ENCODE results near the gene FBXO42.

The FBXO42 gene

DNA sequence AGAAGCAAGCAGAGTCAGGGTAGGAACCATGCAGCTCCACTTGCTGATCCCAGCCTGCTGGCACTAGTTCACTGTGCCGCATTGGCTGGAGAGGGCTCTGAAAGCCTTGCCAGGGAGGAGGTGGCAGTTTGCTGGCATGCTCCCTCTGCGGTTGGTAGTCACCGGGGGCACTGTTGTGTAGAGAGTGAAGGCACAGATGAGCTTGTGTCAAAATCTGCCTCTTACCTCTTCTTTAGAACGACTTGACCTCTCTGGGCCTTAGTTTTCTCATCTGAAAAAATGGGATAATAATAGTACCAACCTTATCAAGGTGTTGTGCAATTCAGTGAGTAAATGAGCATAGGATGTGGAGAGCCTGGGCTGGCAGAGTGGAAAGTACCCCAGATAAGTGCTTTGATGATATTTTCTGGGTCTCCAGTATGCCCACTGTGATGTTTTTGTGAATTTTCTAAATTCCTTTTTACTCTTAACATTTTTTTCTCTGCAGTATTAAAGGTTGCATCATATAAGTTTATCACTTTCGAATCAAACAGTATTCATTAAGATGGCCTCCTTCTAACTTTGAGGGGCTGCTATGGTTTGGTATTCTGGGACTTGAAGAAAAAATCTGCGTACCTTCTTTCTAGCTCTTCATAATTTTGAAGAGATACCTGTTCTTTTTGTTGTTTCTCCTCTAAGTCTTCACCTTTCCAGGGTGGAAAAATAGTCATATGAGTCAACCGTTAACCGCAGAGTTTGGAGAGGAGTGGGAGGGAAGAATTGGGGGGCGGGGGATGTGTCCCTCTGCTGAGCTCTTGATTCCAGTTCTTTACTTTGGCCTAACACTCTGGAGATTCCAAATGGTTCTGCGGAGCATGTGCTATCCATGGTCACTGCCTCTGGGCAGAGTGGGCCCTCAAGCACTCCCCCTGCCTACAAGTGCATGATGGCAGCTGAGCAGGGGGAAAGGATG is 41.6 kb upstream of the FBXO42 start:
- TF ChIP-seq TEAD4 (IDR thresholded peaks at IDR 0.05) (no peak), RAD21 (IDR thresholded peaks at IDR 0.05; ENCODE audit: low read depth) (no peak), YY1 (IDR thresholded peaks at IDR 0.05; ENCODE audit: low read depth) (no peak)
- TF ChIP-seq, protein P1, sequence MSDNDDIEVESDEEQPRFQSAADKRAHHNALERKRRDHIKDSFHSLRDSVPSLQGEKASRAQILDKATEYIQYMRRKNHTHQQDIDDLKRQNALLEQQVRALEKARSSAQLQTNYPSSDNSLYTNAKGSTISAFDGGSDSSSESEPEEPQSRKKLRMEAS (IDR thresholded peaks at IDR 0.05), result no peak
- TF ChIP-seq, protein P2, sequence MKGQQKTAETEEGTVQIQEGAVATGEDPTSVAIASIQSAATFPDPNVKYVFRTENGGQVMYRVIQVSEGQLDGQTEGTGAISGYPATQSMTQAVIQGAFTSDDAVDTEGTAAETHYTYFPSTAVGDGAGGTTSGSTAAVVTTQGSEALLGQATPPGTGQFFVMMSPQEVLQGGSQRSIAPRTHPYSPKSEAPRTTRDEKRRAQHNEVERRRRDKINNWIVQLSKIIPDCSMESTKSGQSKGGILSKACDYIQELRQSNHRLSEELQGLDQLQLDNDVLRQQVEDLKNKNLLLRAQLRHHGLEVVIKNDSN (IDR thresholded peaks at IDR 0.05), result no peak

DNA sequence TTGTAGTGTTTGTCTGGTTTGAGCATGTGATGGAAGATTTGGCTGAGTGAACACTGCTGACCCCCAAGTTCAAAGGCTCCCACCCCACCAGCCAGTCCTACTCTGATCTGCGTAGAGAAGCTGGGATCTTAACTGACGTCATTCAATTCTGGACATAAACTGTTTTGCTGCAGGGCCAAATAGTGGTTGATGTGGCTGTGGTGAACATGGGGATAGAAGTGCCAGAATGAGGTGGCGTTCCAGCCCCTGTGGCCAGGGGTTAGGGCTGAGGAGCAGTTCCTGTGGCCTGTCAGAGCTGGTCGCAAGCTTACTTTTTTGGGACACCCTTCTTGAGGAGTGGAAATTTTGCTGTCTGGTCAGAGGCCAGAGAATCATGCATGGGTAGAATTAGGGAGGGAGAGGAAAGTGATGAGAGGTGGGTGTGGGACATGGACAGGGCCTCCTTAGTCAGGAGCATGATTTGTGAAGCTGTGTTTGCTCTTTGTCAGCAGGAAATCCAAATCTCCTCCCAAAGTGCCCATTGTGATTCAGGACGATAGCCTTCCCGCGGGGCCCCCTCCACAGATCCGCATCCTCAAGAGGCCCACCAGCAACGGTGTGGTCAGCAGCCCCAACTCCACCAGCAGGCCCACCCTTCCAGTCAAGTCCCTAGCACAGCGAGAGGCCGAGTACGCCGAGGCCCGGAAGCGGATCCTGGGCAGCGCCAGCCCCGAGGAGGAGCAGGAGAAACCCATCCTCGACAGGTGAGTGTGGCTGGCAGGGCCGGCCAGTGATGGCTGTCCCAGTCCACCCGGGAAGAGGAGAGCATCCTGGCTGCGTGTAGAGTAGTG is 40.7 kb upstream of the FBXO42 start:
- TF ChIP-seq, protein P1 (IDR thresholded peaks at IDR 0.05), result no peak
- TF ChIP-seq NFIC (IDR thresholded peaks at IDR 0.05), result no peak
- TF ChIP-seq CEBPB (IDR thresholded peaks at IDR 0.05), result no peak
- no peak for TF ChIP-seq TCF12 (IDR thresholded peaks at IDR 0.05; ENCODE audit: low read depth)
- no peak for TF ChIP-seq EP300 (IDR thresholded peaks at IDR 0.05; ENCODE audit: borderline replicate concordance)
- TF ChIP-seq, protein P2 (IDR thresholded peaks at IDR 0.05), result no peak
- TF ChIP-seq, protein P3, sequence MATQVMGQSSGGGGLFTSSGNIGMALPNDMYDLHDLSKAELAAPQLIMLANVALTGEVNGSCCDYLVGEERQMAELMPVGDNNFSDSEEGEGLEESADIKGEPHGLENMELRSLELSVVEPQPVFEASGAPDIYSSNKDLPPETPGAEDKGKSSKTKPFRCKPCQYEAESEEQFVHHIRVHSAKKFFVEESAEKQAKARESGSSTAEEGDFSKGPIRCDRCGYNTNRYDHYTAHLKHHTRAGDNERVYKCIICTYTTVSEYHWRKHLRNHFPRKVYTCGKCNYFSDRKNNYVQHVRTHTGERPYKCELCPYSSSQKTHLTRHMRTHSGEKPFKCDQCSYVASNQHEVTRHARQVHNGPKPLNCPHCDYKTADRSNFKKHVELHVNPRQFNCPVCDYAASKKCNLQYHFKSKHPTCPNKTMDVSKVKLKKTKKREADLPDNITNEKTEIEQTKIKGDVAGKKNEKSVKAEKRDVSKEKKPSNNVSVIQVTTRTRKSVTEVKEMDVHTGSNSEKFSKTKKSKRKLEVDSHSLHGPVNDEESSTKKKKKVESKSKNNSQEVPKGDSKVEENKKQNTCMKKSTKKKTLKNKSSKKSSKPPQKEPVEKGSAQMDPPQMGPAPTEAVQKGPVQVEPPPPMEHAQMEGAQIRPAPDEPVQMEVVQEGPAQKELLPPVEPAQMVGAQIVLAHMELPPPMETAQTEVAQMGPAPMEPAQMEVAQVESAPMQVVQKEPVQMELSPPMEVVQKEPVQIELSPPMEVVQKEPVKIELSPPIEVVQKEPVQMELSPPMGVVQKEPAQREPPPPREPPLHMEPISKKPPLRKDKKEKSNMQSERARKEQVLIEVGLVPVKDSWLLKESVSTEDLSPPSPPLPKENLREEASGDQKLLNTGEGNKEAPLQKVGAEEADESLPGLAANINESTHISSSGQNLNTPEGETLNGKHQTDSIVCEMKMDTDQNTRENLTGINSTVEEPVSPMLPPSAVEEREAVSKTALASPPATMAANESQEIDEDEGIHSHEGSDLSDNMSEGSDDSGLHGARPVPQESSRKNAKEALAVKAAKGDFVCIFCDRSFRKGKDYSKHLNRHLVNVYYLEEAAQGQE (IDR thresholded peaks at IDR 0.05; ENCODE audit: low read depth), result no peak
- no peak for TF ChIP-seq ZBTB7A (IDR thresholded peaks at IDR 0.05; ENCODE audit: low read depth)
- TF ChIP-seq TEAD4 (IDR thresholded peaks at IDR 0.05), result no peak
- TF ChIP-seq TAF1 (IDR thresholded peaks at IDR 0.05; ENCODE audit: low read depth), result no peak
- TF ChIP-seq FOXM1 (IDR thresholded peaks at IDR 0.05; ENCODE audit: borderline replicate concordance, low read depth), result no peak
- TF ChIP-seq CREB1 (IDR thresholded peaks at IDR 0.05; ENCODE audit: low read depth), result no peak
- TF ChIP-seq RAD21 (IDR thresholded peaks at IDR 0.05; ENCODE audit: low read depth), result no peak
- no peak for TF ChIP-seq EGR1 (IDR thresholded peaks at IDR 0.05)

DNA sequence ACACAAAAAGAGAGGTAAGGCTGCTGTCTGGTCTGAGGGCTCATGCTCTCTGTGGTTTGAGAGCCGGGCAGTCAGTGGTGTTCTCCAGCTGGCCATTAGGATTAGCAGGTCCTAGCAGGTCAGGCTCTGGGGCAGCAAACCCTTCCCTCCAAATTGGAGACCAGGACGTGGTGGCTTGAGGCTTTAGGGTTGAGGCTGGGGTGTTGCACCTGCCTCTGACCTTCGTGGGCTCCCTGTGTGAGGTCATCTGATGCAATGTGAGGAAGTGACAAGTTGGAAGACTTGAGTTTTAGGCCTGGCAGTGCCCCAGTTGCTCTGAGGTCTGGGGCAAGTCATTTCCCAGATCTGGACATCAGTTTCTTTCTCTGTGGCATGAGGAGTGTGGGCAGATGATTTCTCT is 39.1 kb upstream of the FBXO42 start:
- TF ChIP-seq YY1 (IDR thresholded peaks at IDR 0.05; ENCODE audit: low read depth), result no peak
- TF ChIP-seq CREB1 (IDR thresholded peaks at IDR 0.05; ENCODE audit: low read depth), result no peak
- TF ChIP-seq, protein P2 (IDR thresholded peaks at IDR 0.05), result no peak
- no peak for TF ChIP-seq EP300 (IDR thresholded peaks at IDR 0.05; ENCODE audit: borderline replicate concordance)
- TF ChIP-seq EGR1 (IDR thresholded peaks at IDR 0.05), result no peak
- TF ChIP-seq FOXM1 (IDR thresholded peaks at IDR 0.05; ENCODE audit: borderline replicate concordance, low read depth), result no peak
- TF ChIP-seq NFIC (IDR thresholded peaks at IDR 0.05), result no peak
- TF ChIP-seq, protein P3 (IDR thresholded peaks at IDR 0.05; ENCODE audit: low read depth), result no peak
- TF ChIP-seq RAD21 (IDR thresholded peaks at IDR 0.05; ENCODE audit: low read depth), result no peak
- no peak for TF ChIP-seq TEAD4 (IDR thresholded peaks at IDR 0.05)
- no peak for TF ChIP-seq ZBTB7A (IDR thresholded peaks at IDR 0.05; ENCODE audit: low read depth)
- TF ChIP-seq TAF1 (IDR thresholded peaks at IDR 0.05; ENCODE audit: low read depth), result no peak
- TF ChIP-seq TCF12 (IDR thresholded peaks at IDR 0.05; ENCODE audit: low read depth), result no peak
- TF ChIP-seq, protein P1 (IDR thresholded peaks at IDR 0.05), result no peak
- no peak for TF ChIP-seq CEBPB (IDR thresholded peaks at IDR 0.05)

All from Ishikawa (cell line).